ENCODE data around the gene TMC7.
"Not testable (repeated sequence)": the region's sequence is repeated elsewhere in the genome, so short reads cannot be mapped to it uniquely, and the experiment has no call there.

Gene TMC7

GRCh38 chr16:18969050-18969854 lies 14.5 kb upstream of the TMC7 start:
- in situ Hi-C loops (cut with HindIII; ENCODE audit: low pct_ligation_motif_present, low pct_unique_long_range_greater_than_20kb, low sequenced_read_pairs): no loop called here
- peak; percentile 84 for DNase-seq

- in situ Hi-C loops (cut with HindIII; ENCODE audit: low pct_ligation_motif_present, low pct_unique_long_range_greater_than_20kb, low sequenced_read_pairs): no loop called here
- DNase-seq: no peak
Observed at GRCh38 chr16:18969855-18970240, 13.9 kb upstream of the TMC7 start.

- in situ Hi-C loops (cut with HindIII; ENCODE audit: low pct_ligation_motif_present, low pct_unique_long_range_greater_than_20kb, low sequenced_read_pairs): no loop called here
- no peak for DNase-seq
Observed at GRCh38 chr16:18975109-18975508, 8.6 kb upstream of the TMC7 start.

GRCh38 chr16:18979936-18980335 lies 3.8 kb upstream of the TMC7 start:
- DNase-seq: no peak
- in situ Hi-C loops (cut with HindIII; ENCODE audit: low pct_ligation_motif_present, low pct_unique_long_range_greater_than_20kb, low sequenced_read_pairs): no loop called here

- no peak for DNase-seq
- in situ Hi-C loops (cut with HindIII; ENCODE audit: low pct_ligation_motif_present, low pct_unique_long_range_greater_than_20kb, low sequenced_read_pairs): no loop called here
Observed at GRCh38 chr16:18984435-18985005, 786 bp downstream of the TMC7 start.

GRCh38 chr16:18985256-18985655 lies 1.5 kb downstream of the TMC7 start:
- in situ Hi-C loops (cut with HindIII; ENCODE audit: low pct_ligation_motif_present, low pct_unique_long_range_greater_than_20kb, low sequenced_read_pairs); DNase-seq: not testable (repeated sequence)

- in situ Hi-C loops (cut with HindIII; ENCODE audit: low pct_ligation_motif_present, low pct_unique_long_range_greater_than_20kb, low sequenced_read_pairs); DNase-seq: not testable (repeated sequence)
Observed at GRCh38 chr16:18991731-18992130, 8.0 kb downstream of the TMC7 start.

- in situ Hi-C loops (cut with HindIII; ENCODE audit: low pct_ligation_motif_present, low pct_unique_long_range_greater_than_20kb, low sequenced_read_pairs): not testable (repeated sequence)
Observed at GRCh38 chr16:18993531-18993930, 9.8 kb downstream of the TMC7 start.

GRCh38 chr16:18994181-18994580 lies 10.4 kb downstream of the TMC7 start:
- DNase-seq; in situ Hi-C loops (cut with HindIII; ENCODE audit: low pct_ligation_motif_present, low pct_unique_long_range_greater_than_20kb, low sequenced_read_pairs): not testable (repeated sequence)

More at GRCh38 chr16:18993531-18993930, 9.8 kb downstream of the TMC7 start:
- DNase-seq: not testable (repeated sequence)

GRCh38 chr16:18995406-18995805 lies 11.7 kb downstream of the TMC7 start:
- in situ Hi-C loops (cut with HindIII; ENCODE audit: low pct_ligation_motif_present, low pct_unique_long_range_greater_than_20kb, low sequenced_read_pairs); DNase-seq: not testable (repeated sequence)

GRCh38 chr16:18996536-18996935 lies 12.8 kb downstream of the TMC7 start:
- DNase-seq; in situ Hi-C loops (cut with HindIII; ENCODE audit: low pct_ligation_motif_present, low pct_unique_long_range_greater_than_20kb, low sequenced_read_pairs): not testable (repeated sequence)

GRCh38 chr16:18997001-18997400 lies 13.3 kb downstream of the TMC7 start:
- in situ Hi-C loops (cut with HindIII; ENCODE audit: low pct_ligation_motif_present, low pct_unique_long_range_greater_than_20kb, low sequenced_read_pairs): not testable (repeated sequence)

GRCh38 chr16:18999045-18999393 lies 15.3 kb downstream of the TMC7 start:
- in situ Hi-C loops (cut with HindIII; ENCODE audit: low pct_ligation_motif_present, low pct_unique_long_range_greater_than_20kb, low sequenced_read_pairs): no loop called here
- no peak for DNase-seq

More at GRCh38 chr16:18997001-18997400, 13.3 kb downstream of the TMC7 start:
- DNase-seq: not testable (repeated sequence)

- in situ Hi-C loops (cut with HindIII; ENCODE audit: low pct_ligation_motif_present, low pct_unique_long_range_greater_than_20kb, low sequenced_read_pairs): no loop called here
- peak; percentile 57 for DNase-seq
Observed at GRCh38 chr16:19001788-19002187, 18.1 kb downstream of the TMC7 start.

GRCh38 chr16:19003935-19004334 lies 20.2 kb downstream of the TMC7 start:
- in situ Hi-C loops (cut with HindIII; ENCODE audit: low pct_ligation_motif_present, low pct_unique_long_range_greater_than_20kb, low sequenced_read_pairs): no loop called here
- no peak for DNase-seq

GRCh38 chr16:19005561-19006445 lies 22.1 kb downstream of the TMC7 start:
- in situ Hi-C loops (cut with HindIII; ENCODE audit: low pct_ligation_motif_present, low pct_unique_long_range_greater_than_20kb, low sequenced_read_pairs): no loop called here
- DNase-seq: no peak

GRCh38 chr16:19006446-19007315 lies 22.9 kb downstream of the TMC7 start:
- in situ Hi-C loops (cut with HindIII; ENCODE audit: low pct_ligation_motif_present, low pct_unique_long_range_greater_than_20kb, low sequenced_read_pairs): no loop called here
- no peak for DNase-seq
